Large intestine (tissue), 3 donors: ENCODE results near the gene SLC6A18. TPM values are rescaled to one million over a fixed set of nuclear protein-coding genes. Genes with fewer than 3 reads are reported as not detected.
"Not testable (repeated sequence)": the region's sequence is repeated elsewhere in the genome, so short reads cannot be mapped to it uniquely, and the experiment has no call there.

ENCODE experiments used
- DNase-seq, 2 donors: peaks; one replicate each; pipeline versions ENCODE4 v3.0.0 to v3.0.0-alpha.2; 2013
- H3K27ac ChIP-seq: one replicate; pipeline ENCODE4 v1.5.1; 2013; ENCODE audit warnings: low read length
- H3K27me3 ChIP-seq: 2 replicates; pipeline ENCODE4 v1.6.1; 2013; ENCODE audit warnings: low read length; ENCODE audit not compliant: control insufficient read depth, insufficient read depth
- H3K36me3 ChIP-seq: 2 replicates; pipeline ENCODE4 v1.6.1; 2013; ENCODE audit warnings: low read length; ENCODE audit not compliant: control insufficient read depth, insufficient read depth
- H3K4me1 ChIP-seq: one replicate; pipeline ENCODE4 v1.6.1; 2013; ENCODE audit warnings: low read length; ENCODE audit not compliant: control insufficient read depth, insufficient read depth
- H3K4me3 ChIP-seq: one replicate; pipeline ENCODE4 v1.5.1; 2013; ENCODE audit warnings: low read length
- H3K9me3 ChIP-seq: one replicate; pipeline ENCODE4 v1.6.1; 2013; ENCODE audit warnings: mild to moderate bottlenecking, low read depth, low read length, moderate library complexity; ENCODE audit not compliant: control insufficient read depth
- WGBS: methylation state at CpG from one replicate; pipeline ENCODE4 v1.1.5; 2013; ENCODE audit warnings: low lambda C conversion rate; ENCODE audit not compliant: insufficient coverage; 5-methylcytosine and 5-hydroxymethylcytosine counted together
- polyA plus RNA-seq: library from polyadenylated mRNA; unstranded; fragments of 120-200 nt; gene quantifications from one replicate; pipeline ENCODE4 v1.2.1, GENCODE V29; 2013

The SLC6A18 gene
- polyA plus RNA-seq, 1 donor, result 0.03 TPM

DNA sequence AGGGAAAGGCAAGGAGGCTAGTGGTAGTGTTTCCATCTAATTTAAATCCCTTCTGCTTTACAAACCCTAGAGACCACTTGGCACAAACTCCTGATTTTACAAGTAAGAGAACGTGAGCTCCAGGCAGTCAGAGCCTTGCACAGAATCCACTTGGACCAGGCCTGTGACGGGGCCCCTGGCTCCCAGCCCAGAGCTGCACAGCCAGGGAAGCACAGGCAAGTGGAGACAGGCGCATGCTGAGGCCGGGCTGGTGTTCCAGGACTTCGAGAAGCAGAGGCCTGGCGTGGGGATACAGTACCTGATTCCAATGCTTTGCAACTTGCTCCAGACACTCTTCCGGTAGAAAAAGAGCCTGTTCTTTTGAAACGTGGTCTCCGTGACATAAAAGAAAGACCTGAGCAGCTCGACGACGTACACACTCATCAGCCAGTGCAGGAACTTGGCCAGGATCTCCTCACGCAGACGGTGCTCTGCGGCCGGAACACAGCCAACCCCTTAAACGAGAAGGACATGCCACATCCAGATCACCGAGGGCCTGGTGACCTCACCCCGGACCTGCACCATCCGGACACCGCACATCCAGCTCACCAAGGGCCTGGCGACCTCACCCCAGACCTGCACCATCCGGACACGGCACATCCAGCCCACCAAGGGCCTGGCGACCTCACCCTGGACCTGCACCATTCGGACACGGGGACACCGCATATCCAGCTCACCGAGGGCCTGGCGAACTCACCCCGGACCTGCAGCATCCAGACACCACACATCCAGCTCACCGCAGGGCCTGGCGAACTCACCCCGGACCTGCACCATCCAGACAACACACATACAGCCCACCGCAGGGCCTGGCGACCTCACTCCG lies 57.2 kb downstream of the SLC6A18 start:
- DNase-seq, result no peak
- Histone ChIP-seq H3K27ac (no peak overlapping the region), H3K36me3 (no peaks in the 10 kb centered on the region), H3K9me3 (peaks cover 26% of the 10 kb centered on the region), H3K4me3 (no peak overlapping the region), H3K27me3 (no peaks in the 10 kb centered on the region), H3K4me1 (no peaks in the 10 kb centered on the region)
- WGBS, result no CpG with 5 or more reads among the region's 37 CpGs

DNA sequence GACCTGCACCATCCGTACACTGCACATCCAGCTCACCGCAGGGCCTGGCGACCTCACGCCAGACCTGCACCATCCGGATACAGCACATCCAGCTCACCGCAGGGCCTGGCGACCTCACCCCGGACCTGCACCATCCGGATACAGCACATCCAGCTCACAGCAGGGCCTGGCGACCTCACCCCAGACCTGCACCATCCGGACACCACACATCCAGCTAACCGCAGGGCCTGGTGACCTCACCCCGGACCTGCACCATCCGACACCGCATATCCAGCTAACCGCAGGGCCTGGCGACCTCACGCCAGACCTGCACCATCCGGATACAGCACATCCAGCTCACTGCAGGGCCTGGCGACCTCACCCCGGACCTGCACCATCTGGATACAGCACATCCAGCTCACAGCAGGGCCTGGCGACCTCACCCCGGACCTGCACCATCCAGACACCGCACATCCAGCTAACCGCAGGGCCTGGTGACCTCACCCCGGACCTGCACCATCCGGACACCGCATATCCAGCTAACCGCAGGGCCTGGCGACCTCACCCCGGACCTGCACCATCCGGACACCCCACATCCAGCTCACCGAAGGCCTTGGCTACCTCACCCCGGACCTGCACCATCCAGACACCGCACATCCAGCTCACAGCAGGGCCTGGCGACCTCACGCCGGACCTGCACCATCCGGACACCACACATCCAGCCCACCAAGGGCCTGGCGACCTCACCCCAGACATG lies 58.0 kb downstream of the SLC6A18 start:
- not testable (repeated sequence) for DNase-seq, H3K4me3 ChIP-seq, H3K27me3 ChIP-seq, H3K36me3 ChIP-seq, H3K27ac ChIP-seq, H3K4me1 ChIP-seq
- H3K9me3 ChIP-seq, result peaks cover 20% of the 10 kb centered on the region
- no CpG with 5 or more reads among the region's 40 CpGs for WGBS

DNA sequence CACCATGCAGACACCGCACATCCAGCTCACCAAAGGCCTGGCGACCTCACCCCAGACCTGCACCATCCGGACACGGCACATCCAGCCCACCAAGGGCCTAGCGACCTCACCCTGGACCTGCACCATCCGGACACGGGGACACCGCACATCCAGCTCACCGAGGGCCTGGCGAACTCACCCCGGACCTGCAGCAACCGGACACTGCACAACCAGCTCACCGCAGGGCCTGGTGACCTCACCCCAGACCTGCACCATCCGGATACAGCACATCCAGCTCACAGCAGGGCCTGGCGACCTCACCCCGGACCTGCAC lies 58.5 kb downstream of the SLC6A18 start:
- not testable (repeated sequence) for H3K27me3 ChIP-seq, H3K27ac ChIP-seq, H3K4me3 ChIP-seq, H3K4me1 ChIP-seq, H3K36me3 ChIP-seq, DNase-seq
- no CpG with 5 or more reads among the region's 16 CpGs for WGBS
- peaks cover 19% of the 10 kb centered on the region for H3K9me3 ChIP-seq

DNA sequence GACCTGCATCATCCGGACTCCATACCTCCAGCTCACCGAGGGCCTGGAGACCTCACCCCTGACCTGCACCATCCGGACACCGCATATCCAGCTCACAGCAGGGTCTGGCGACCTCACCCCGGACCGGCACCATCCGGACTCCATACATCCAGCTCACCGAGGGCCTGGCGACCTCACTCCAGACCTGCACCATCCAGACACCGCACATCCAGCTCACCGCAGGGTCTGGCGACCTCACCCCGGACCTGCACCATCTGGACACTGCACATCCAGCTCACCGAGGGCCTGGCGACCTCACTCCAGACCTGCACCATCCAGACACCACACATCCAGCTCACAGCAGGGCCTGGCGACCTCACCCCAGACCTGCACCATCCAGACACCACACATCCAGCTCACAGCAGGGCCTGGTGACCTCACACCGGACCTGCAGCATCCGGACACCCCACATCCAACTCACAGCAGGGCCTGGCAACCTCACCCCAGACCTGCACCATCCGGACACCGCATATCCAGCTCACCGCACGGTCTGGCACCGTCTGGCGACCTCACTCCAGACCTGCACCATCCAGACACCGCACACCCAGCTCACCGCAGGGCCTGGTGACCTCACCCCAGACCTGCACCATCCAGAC lies 59.3 kb downstream of the SLC6A18 start:
- H3K4me1 ChIP-seq, H3K27me3 ChIP-seq, H3K36me3 ChIP-seq, H3K27ac ChIP-seq, DNase-seq, H3K4me3 ChIP-seq: not testable (repeated sequence)
- H3K9me3 ChIP-seq, result peaks cover 17% of the 10 kb centered on the region
- no CpG with 5 or more reads among the region's 27 CpGs for WGBS

DNA sequence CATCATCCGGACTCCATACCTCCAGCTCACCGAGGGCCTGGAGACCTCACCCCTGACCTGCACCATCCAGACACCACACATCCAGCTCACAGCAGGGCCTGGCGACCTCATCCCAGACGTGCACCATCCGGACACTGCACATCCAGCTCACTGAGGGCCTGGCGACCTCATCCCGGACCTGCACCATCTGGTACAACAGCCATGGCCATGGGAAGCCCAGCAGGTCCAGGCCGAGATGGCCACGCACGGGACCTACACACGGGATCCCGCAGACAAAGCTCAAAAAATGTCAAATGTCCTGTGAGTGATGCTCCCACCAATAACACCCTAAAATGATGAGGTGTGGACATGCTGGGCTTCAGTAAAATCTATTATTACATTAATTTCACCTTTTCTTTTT lies 60.0 kb downstream of the SLC6A18 start:
- WGBS, result no CpG with 5 or more reads among the region's 12 CpGs
- Histone ChIP-seq H3K4me1 (no peaks in the 10 kb centered on the region), H3K27ac (no peak overlapping the region), H3K27me3 (no peaks in the 10 kb centered on the region), H3K4me3 (no peak overlapping the region), H3K36me3 (no peaks in the 10 kb centered on the region), H3K9me3 (peaks cover 12% of the 10 kb centered on the region)
- no peak for DNase-seq

DNA sequence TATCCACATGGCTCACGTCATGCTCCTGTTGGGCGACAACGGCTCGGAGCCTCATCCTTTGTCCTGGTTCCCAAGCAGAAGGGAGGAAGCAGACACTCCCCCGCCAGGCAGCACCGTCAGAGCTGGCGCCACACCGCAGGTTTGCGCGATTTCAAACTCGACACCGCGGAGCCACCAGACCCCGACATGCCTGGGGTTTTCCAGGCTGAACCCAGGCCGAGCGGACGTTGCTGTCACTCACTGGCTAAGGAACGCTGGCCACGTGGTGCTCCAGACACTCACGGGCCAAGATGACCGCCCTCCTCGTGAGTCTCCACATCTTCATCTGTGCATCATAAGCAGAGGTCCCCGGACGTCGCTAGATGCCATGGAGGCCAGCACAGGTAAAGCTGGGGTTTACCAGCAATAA lies 60.7 kb downstream of the SLC6A18 start:
- no peaks in the 10 kb centered on the region for H3K27me3 ChIP-seq
- no peaks in the 10 kb centered on the region for H3K36me3 ChIP-seq
- H3K9me3 ChIP-seq, result peaks cover 13% of the 10 kb centered on the region
- no peak overlapping the region for H3K27ac ChIP-seq
- H3K4me3 ChIP-seq, result no peak overlapping the region
- no peak for DNase-seq
- no CpG with 5 or more reads among the region's 25 CpGs for WGBS
- no peaks in the 10 kb centered on the region for H3K4me1 ChIP-seq

DNA sequence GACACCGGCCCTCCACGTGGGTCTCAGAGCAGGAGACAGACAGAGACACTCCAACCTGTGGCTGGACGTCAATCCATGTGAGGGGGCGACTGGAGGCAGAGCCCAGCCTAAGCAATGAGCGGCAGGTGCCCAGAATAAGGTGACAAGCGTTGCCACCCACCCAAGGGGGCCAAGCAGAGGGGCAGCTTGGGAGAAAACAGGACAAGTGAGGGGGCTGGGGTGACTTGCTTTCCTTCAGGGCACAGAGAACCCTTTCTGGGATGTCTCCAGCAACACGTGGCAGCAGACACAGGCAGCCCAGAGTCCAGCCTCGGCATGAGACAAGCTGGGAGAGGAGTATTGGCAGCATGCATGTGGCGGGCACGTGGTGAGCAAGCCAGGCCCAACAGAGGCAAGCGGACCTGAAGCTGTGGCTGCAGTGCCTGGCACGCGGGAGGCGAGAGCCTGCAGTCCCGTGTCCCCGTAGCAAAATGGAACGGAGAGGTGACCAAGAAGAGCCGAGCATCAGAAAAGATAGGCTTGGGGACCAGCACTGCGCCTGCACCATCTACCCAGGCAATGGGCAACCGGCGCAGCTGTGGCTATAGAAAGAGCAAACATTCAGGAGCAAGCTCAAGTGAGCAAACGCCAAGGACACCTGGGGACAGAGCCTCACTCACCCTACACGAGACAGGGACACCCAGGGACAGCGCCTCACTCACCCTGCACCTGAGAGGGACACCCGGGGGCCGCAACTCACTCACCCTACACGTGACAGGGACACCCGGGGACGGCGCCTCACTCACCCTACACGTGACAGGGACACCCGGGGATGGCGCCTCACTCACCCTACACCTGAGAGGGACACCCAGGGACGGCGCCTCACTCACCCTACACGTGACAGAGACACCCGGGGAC lies 63.5 kb downstream of the SLC6A18 start:
- Histone ChIP-seq H3K27ac (no peak overlapping the region), H3K27me3 (peaks cover under 1% of the 10 kb centered on the region), H3K4me1 (peaks cover 9% of the 10 kb centered on the region), H3K4me3 (no peak overlapping the region), H3K9me3 (peaks cover 13% of the 10 kb centered on the region), H3K36me3 (no peaks in the 10 kb centered on the region)
- DNase-seq, result peak in 1 of 2 donors; percentile 13
- WGBS, result no CpG with 5 or more reads among the region's 37 CpGs

DNA sequence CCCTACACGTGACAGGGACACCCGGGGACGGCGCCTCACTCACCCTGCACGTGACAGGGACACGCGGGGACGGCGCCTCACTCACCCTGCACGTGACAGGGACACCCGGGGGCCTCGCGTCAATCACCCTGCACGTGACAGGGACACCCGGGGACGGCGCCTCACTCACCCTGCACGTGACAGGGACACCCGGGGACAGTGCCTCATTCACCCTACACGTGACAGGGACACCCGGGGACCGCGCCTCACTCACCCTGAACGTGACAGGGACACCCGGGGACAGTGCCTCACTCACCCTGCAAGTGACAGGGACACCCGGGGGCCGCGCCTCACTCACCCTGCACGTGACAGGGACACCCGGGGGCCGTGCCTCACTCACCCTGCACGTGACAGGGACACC lies 64.4 kb downstream of the SLC6A18 start:
- WGBS, result no CpG with 5 or more reads among the region's 32 CpGs
- not testable (repeated sequence) for H3K4me1 ChIP-seq, DNase-seq, H3K27ac ChIP-seq, H3K27me3 ChIP-seq, H3K4me3 ChIP-seq, H3K36me3 ChIP-seq
- peaks cover 13% of the 10 kb centered on the region for H3K9me3 ChIP-seq

DNA sequence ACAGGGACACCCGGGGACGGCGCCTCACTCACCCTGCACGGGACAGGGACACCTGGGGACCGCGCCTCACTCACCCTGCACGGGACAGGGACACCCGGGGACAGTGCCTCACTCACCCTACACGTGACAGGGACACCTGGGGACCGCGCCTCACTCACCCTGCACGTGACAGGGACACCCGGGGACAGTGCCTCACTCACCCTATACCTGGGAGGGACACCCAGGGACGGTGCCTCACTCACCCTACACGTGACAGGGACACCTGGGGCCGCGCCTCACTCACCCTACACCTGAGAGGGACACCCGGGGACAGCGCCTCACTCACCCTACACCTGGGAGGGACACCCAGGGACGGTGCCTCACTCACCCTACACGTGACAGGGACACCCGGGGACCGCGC lies 65.8 kb downstream of the SLC6A18 start:
- WGBS, result no CpG with 5 or more reads among the region's 24 CpGs
- H3K27ac ChIP-seq, H3K4me3 ChIP-seq, H3K36me3 ChIP-seq, DNase-seq, H3K4me1 ChIP-seq: not testable (repeated sequence)
- H3K27me3 ChIP-seq, result peaks cover 17% of the 10 kb centered on the region
- H3K9me3 ChIP-seq, result peaks cover 17% of the 10 kb centered on the region

DNA sequence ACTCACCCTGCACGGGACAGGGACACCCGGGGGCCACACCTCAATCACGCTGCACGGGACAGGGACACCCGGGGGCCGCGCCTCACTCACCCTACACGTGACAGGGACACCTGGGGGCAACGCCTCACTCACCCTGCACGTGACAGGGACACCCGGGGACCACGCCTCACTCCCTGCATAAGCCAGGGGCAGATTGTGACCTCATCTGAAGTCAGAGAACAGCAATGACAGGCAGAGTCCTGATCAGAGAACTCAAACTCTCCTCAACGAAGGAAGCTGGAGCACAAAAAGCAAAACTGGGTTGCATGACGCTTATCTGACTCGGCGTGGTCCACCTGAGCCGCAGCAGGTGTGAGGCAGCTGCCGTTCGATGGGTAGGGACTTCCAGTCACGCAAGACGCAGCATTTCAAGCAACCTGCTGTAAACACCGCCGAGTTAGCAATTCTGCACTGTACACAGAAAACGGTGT lies 66.5 kb downstream of the SLC6A18 start:
- 100% methylated on average over 1 of the region's 24 CpGs for WGBS
- Histone ChIP-seq H3K4me1 (peaks cover 9% of the 10 kb centered on the region), H3K9me3 (peaks cover 17% of the 10 kb centered on the region), H3K27me3 (peaks cover 21% of the 10 kb centered on the region), H3K36me3 (no peaks in the 10 kb centered on the region), H3K4me3 (no peak overlapping the region), H3K27ac (peak overlapping the region; percentile 41)
- DNase-seq, result peak; percentile 58 to 82
